ENCODE measurements around the gene PJA1. TPM values are rescaled to one million over a fixed set of nuclear protein-coding genes. Genes with fewer than 3 reads are reported as not detected.

Gene PJA1
- total RNA-seq, 1 donor from 2014 or later: 37.8 TPM

- no peak overlapping the region for H3K4me3 ChIP-seq (ENCODE audit: low read depth, low read length)
- TF ChIP-seq CTCF (IDR thresholded peaks at IDR 0.05; ENCODE audit: insufficient read depth, low read length, poor library complexity, severe bottlenecking): no peak
- H3K36me3 ChIP-seq (ENCODE audit: control insufficient read depth, insufficient read depth, low read length): no peaks in the 10 kb centered on the region
- no peak for DNase-seq (ENCODE audit: low read depth)
- H3K27me3 ChIP-seq (ENCODE audit: control insufficient read depth, insufficient read depth, low read length): no peaks in the 10 kb centered on the region
These were observed 44.8 kb downstream of the PJA1 start for GRCh38 chrX:69120476-69120875.

GRCh38 chrX:69119122-69119521, 46.1 kb downstream of the PJA1 start:
- no peaks in the 10 kb centered on the region for H3K27me3 ChIP-seq (ENCODE audit: control insufficient read depth, insufficient read depth, low read length)
- no peaks in the 10 kb centered on the region for H3K36me3 ChIP-seq (ENCODE audit: control insufficient read depth, insufficient read depth, low read length)
- no peak for DNase-seq (ENCODE audit: low read depth)
- H3K4me3 ChIP-seq (ENCODE audit: low read depth, low read length): no peak overlapping the region
- no peak for TF ChIP-seq CTCF (IDR thresholded peaks at IDR 0.05; ENCODE audit: insufficient read depth, low read length, poor library complexity, severe bottlenecking)

GRCh38 chrX:69117876-69118526, 47.3 kb downstream of the PJA1 start:
- Histone ChIP-seq H3K36me3 (ENCODE audit: control insufficient read depth, insufficient read depth, low read length) (no peaks in the 10 kb centered on the region), H3K4me3 (ENCODE audit: low read depth, low read length) (no peak overlapping the region), H3K27me3 (ENCODE audit: control insufficient read depth, insufficient read depth, low read length) (no peaks in the 10 kb centered on the region)
- no peak for DNase-seq (ENCODE audit: low read depth)
- no peak for TF ChIP-seq CTCF (IDR thresholded peaks at IDR 0.05; ENCODE audit: insufficient read depth, low read length, poor library complexity, severe bottlenecking)

- Histone ChIP-seq H3K36me3 (ENCODE audit: control insufficient read depth, insufficient read depth, low read length) (no peaks in the 10 kb centered on the region), H3K27me3 (ENCODE audit: control insufficient read depth, insufficient read depth, low read length) (no peaks in the 10 kb centered on the region), H3K4me3 (ENCODE audit: low read depth, low read length) (no peak overlapping the region)
- DNase-seq (ENCODE audit: low read depth): no peak
- no peak for TF ChIP-seq CTCF (IDR thresholded peaks at IDR 0.05; ENCODE audit: insufficient read depth, low read length, poor library complexity, severe bottlenecking)
These were observed 49.2 kb downstream of the PJA1 start for GRCh38 chrX:69116077-69116476.

GRCh38 chrX:69113723-69114122, 51.5 kb downstream of the PJA1 start:
- H3K36me3 ChIP-seq (ENCODE audit: control insufficient read depth, insufficient read depth, low read length): no peaks in the 10 kb centered on the region
- TF ChIP-seq CTCF (IDR thresholded peaks at IDR 0.05; ENCODE audit: insufficient read depth, low read length, poor library complexity, severe bottlenecking): no peak
- H3K27me3 ChIP-seq (ENCODE audit: control insufficient read depth, insufficient read depth, low read length): no peaks in the 10 kb centered on the region
- no peak for DNase-seq (ENCODE audit: low read depth)
- no peak overlapping the region for H3K4me3 ChIP-seq (ENCODE audit: low read depth, low read length)

Measured in kidney epithelial cell (primary cell).